ENCODE measurements around the gene RFX4.

RFX4 gene

DNA sequence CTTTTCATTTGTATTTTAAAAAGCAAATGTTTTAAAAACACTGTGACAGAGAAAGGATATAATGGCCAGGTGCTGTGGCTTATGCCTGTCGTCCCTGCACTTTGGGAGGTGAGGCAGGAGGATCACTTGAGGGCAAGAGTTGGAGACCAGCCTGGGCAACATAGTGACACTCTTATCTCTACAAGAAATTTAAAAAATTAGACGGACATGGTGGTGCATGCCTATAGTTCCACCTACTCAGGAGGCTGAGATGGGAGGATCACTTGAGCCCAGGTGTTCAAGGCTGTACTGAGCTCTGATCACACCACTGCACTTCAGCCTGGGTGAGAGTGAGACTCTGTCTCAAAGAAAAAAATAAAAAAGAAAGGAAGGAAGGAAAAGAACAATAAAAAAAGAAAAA is 7.8 kb downstream of the RFX4 start:
- Histone ChIP-seq H4K20me1 (ENCODE audit: insufficient read depth, low read length) (no peaks in the 10 kb centered on the region), H3K79me2 (ENCODE audit: insufficient read depth, low read length) (no peaks in the 10 kb centered on the region), H3K4me2 (ENCODE audit: insufficient read depth, low read length) (no peak overlapping the region), H3K9ac (ENCODE audit: low read depth, low read length) (no peak overlapping the region), H3K27ac (ENCODE audit: low read length) (no peak overlapping the region), H3K27me3 (ENCODE audit: insufficient read depth, low read length, poor library complexity) (peaks cover 10% of the 10 kb centered on the region), H2AFZ (ENCODE audit: low read depth, low read length) (no peak overlapping the region), H3K4me3 (ENCODE audit: low read depth in 1 of 2, low read length in 2 of 2) (no peak overlapping the region), H3K9me3 (ENCODE audit: insufficient read depth, low read length, severe bottlenecking) (no peaks in the 10 kb centered on the region), H3K4me1 (ENCODE audit: insufficient read depth, low read length) (no peaks in the 10 kb centered on the region), H3K36me3 (ENCODE audit: insufficient read depth, low read length) (no peaks in the 10 kb centered on the region)
- no peak for TF ChIP-seq EZH2 (IDR thresholded peaks at IDR 0.05; ENCODE audit: borderline replicate concordance, low read depth, low read length, severe bottlenecking)
- TF ChIP-seq, protein P1, sequence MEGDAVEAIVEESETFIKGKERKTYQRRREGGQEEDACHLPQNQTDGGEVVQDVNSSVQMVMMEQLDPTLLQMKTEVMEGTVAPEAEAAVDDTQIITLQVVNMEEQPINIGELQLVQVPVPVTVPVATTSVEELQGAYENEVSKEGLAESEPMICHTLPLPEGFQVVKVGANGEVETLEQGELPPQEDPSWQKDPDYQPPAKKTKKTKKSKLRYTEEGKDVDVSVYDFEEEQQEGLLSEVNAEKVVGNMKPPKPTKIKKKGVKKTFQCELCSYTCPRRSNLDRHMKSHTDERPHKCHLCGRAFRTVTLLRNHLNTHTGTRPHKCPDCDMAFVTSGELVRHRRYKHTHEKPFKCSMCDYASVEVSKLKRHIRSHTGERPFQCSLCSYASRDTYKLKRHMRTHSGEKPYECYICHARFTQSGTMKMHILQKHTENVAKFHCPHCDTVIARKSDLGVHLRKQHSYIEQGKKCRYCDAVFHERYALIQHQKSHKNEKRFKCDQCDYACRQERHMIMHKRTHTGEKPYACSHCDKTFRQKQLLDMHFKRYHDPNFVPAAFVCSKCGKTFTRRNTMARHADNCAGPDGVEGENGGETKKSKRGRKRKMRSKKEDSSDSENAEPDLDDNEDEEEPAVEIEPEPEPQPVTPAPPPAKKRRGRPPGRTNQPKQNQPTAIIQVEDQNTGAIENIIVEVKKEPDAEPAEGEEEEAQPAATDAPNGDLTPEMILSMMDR (IDR thresholded peaks at IDR 0.05; ENCODE audit: borderline replicate concordance, extremely low read depth, low read length, poor library complexity, severe bottlenecking): no peak
- DNase-seq: no peak
- ATAC-seq (ENCODE audit: insufficient read depth, low read depth): no peak

DNA sequence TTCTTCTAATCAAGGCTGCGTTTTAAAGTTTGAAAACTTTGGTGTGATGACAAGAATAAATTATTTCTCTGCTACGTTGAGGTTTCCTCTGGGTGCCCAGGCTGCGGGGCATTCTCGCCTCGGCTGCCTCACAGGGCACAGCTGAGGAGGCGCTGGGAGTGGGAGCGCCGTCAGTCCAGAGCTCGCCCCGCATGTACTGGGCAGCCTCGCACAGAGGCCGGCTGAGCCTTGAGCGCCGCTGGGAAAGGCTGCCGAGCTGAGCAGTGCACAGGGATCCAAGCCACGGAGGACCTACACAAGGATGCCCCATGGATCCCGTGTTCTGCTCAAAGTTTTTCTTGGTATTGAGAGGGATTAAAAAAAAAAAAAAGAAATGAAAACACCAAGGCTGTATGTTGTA is 11.6 kb downstream of the RFX4 start:
- Histone ChIP-seq H3K27ac (ENCODE audit: low read length) (no peak overlapping the region), H3K36me3 (ENCODE audit: insufficient read depth, low read length) (no peaks in the 10 kb centered on the region), H3K4me3 (ENCODE audit: low read depth in 1 of 2, low read length in 2 of 2) (no peak overlapping the region), H3K9ac (ENCODE audit: low read depth, low read length) (no peak overlapping the region), H3K9me3 (ENCODE audit: insufficient read depth, low read length, severe bottlenecking) (no peaks in the 10 kb centered on the region), H3K27me3 (ENCODE audit: insufficient read depth, low read length, poor library complexity) (peaks cover 5% of the 10 kb centered on the region), H3K4me2 (ENCODE audit: insufficient read depth, low read length) (no peak overlapping the region), H3K4me1 (ENCODE audit: insufficient read depth, low read length) (no peaks in the 10 kb centered on the region), H4K20me1 (ENCODE audit: insufficient read depth, low read length) (no peaks in the 10 kb centered on the region), H3K79me2 (ENCODE audit: insufficient read depth, low read length) (no peaks in the 10 kb centered on the region), H2AFZ (ENCODE audit: low read depth, low read length) (no peak overlapping the region)
- no peak for TF ChIP-seq EZH2 (IDR thresholded peaks at IDR 0.05; ENCODE audit: borderline replicate concordance, low read depth, low read length, severe bottlenecking)
- TF ChIP-seq, protein P1 (IDR thresholded peaks at IDR 0.05; ENCODE audit: borderline replicate concordance, extremely low read depth, low read length, poor library complexity, severe bottlenecking): no peak
- no peak for ATAC-seq (ENCODE audit: insufficient read depth, low read depth)
- no peak for DNase-seq

DNA sequence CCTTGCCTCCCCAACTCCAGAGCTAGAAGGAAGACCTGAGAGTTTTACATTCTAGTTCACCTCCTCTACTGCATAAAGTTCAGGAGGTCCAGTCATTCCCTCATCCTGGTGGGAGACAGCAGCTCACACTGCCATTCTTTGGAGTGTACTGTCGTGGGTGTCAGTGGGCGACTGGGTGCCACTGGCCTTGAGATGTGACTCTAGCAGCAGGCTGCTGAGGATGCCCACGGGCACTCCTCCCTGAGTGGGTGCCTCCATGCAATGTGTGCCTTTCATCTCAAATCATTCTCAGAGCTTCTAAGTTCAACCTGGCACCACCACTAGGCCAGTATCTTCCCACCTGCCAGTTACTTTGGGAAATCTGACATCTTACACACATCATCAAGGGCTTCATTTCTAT is 12.5 kb downstream of the RFX4 start:
- ATAC-seq (ENCODE audit: insufficient read depth, low read depth): no peak
- Histone ChIP-seq H3K4me1 (ENCODE audit: insufficient read depth, low read length) (no peaks in the 10 kb centered on the region), H3K27ac (ENCODE audit: low read length) (no peak overlapping the region), H3K4me2 (ENCODE audit: insufficient read depth, low read length) (no peak overlapping the region), H2AFZ (ENCODE audit: low read depth, low read length) (no peak overlapping the region), H3K9ac (ENCODE audit: low read depth, low read length) (no peak overlapping the region), H3K27me3 (ENCODE audit: insufficient read depth, low read length, poor library complexity) (peaks cover 9% of the 10 kb centered on the region), H3K36me3 (ENCODE audit: insufficient read depth, low read length) (no peaks in the 10 kb centered on the region), H3K79me2 (ENCODE audit: insufficient read depth, low read length) (no peaks in the 10 kb centered on the region), H4K20me1 (ENCODE audit: insufficient read depth, low read length) (no peaks in the 10 kb centered on the region), H3K9me3 (ENCODE audit: insufficient read depth, low read length, severe bottlenecking) (no peaks in the 10 kb centered on the region), H3K4me3 (ENCODE audit: low read depth in 1 of 2, low read length in 2 of 2) (no peak overlapping the region)
- TF ChIP-seq, protein P1 (IDR thresholded peaks at IDR 0.05; ENCODE audit: borderline replicate concordance, extremely low read depth, low read length, poor library complexity, severe bottlenecking): no peak
- no peak for TF ChIP-seq EZH2 (IDR thresholded peaks at IDR 0.05; ENCODE audit: borderline replicate concordance, low read depth, low read length, severe bottlenecking)
- DNase-seq: no peak

DNA sequence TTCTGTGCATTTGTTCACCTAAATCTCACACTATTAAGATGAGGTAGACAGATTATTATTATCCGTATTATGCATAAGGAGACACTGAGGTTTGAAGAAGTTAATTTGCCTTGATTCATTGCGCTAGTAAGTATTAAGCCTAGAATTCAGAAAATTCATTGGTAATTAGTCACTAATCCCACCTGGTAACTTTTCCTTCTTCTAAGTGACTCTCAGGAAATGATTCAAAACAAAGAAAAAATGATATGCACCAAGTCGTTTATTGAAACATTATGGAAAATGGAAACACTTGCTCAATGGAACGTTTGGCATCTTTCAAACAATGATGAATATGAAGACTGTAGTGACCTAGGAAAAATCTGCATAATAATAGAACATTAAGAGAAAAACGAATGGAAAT is 15.2 kb downstream of the RFX4 start:
- Histone ChIP-seq H3K4me2 (ENCODE audit: insufficient read depth, low read length) (no peak overlapping the region), H4K20me1 (ENCODE audit: insufficient read depth, low read length) (no peaks in the 10 kb centered on the region), H3K36me3 (ENCODE audit: insufficient read depth, low read length) (no peaks in the 10 kb centered on the region), H3K79me2 (ENCODE audit: insufficient read depth, low read length) (no peaks in the 10 kb centered on the region), H3K27me3 (ENCODE audit: insufficient read depth, low read length, poor library complexity) (peaks cover 9% of the 10 kb centered on the region), H3K9me3 (ENCODE audit: insufficient read depth, low read length, severe bottlenecking) (no peaks in the 10 kb centered on the region), H2AFZ (ENCODE audit: low read depth, low read length) (no peak overlapping the region), H3K9ac (ENCODE audit: low read depth, low read length) (no peak overlapping the region), H3K4me3 (ENCODE audit: low read depth in 1 of 2, low read length in 2 of 2) (no peak overlapping the region), H3K4me1 (ENCODE audit: insufficient read depth, low read length) (no peaks in the 10 kb centered on the region), H3K27ac (ENCODE audit: low read length) (no peak overlapping the region)
- DNase-seq: no peak
- no peak for ATAC-seq (ENCODE audit: insufficient read depth, low read depth)
- TF ChIP-seq, protein P1 (IDR thresholded peaks at IDR 0.05; ENCODE audit: borderline replicate concordance, extremely low read depth, low read length, poor library complexity, severe bottlenecking): no peak
- TF ChIP-seq EZH2 (IDR thresholded peaks at IDR 0.05; ENCODE audit: borderline replicate concordance, low read depth, low read length, severe bottlenecking): no peak
